Keratinocyte (primary cell): ENCODE data around the gene DPYSL5. TPM values are rescaled to one million over a fixed set of nuclear protein-coding genes. Genes with fewer than 3 reads are reported as not detected.

Experiments
- DNase-seq: peaks from one replicate; pipeline ENCODE4 v3.0.0-alpha.2; 2011; ENCODE audit warnings: low read depth, missing footprints, low spot score
- FAIRE-seq: peaks from 2 replicates; lab custom pipeline; 2011; peaks lifted over from hg19 to GRCh38; lab: Jason Lieb, UNC
- H2AFZ ChIP-seq: 2 replicates; pipeline ENCODE4 v1.6.0; 2012; ENCODE audit warnings: low read length, control low read depth, inconsistent platforms; ENCODE audit not compliant: control insufficient read depth
- H3K27ac ChIP-seq: 2 replicates; pipeline ENCODE4 v1.5.1; 2011; ENCODE audit warnings: low read length; ENCODE audit not compliant: control insufficient read depth, insufficient read depth
- H3K27me3 ChIP-seq: 3 replicates; pipeline ENCODE4 v1.6.0; 2011; ENCODE audit warnings: low read length; ENCODE audit not compliant: control insufficient read depth, insufficient read depth; ENCODE audit errors: extremely low read depth
- H3K36me3 ChIP-seq, 2 experiments: 2 replicates in 1 of 2; 3 replicates in 1 of 2; pipeline ENCODE4 v1.5.1; 2011; ENCODE audit warnings: low read length in 2 of 2, mild to moderate bottlenecking in 1 of 2; ENCODE audit not compliant: control insufficient read depth in 2 of 2, insufficient read depth in 2 of 2; ENCODE audit errors: extremely low read depth in 1 of 2
- H3K4me1 ChIP-seq: 3 replicates; pipeline ENCODE4 v1.5.1; 2011; ENCODE audit warnings: low read length; ENCODE audit not compliant: control insufficient read depth, insufficient read depth; ENCODE audit errors: extremely low read depth
- H3K4me2 ChIP-seq: 3 replicates; pipeline ENCODE4 v1.6.0; 2011; ENCODE audit warnings: low read depth, low read length; ENCODE audit not compliant: control insufficient read depth, insufficient read depth; ENCODE audit errors: extremely low read depth
- H3K4me3 ChIP-seq, 3 experiments: fragments of 200-600 bp in 1 of 3; sonication (generic) in 1 of 3; 2 replicates in 2 of 3; 3 replicates in 1 of 3; pipeline ENCODE4 v1.5.1; 2011 to 2016; ENCODE audit warnings: low read length in 3 of 3, mild to moderate bottlenecking in 3 of 3, control low read depth in 2 of 3, inconsistent platforms in 1 of 3, low read depth in 1 of 3, mixed read lengths in 1 of 3, mixed run types in 1 of 3, moderate library complexity in 1 of 3; ENCODE audit not compliant: control insufficient read depth in 2 of 3, insufficient read depth in 2 of 3; ENCODE audit errors: extremely low read depth in 1 of 3
- H3K79me2 ChIP-seq: 2 replicates; pipeline ENCODE4 v1.6.0; 2012; ENCODE audit warnings: low read length; ENCODE audit not compliant: control insufficient read depth, insufficient read depth
- H3K9ac ChIP-seq: 3 replicates; pipeline ENCODE4 v1.6.0; 2011; ENCODE audit warnings: low read length; ENCODE audit not compliant: control insufficient read depth, insufficient read depth; ENCODE audit errors: extremely low read depth
- H3K9me1 ChIP-seq: 3 replicates; pipeline ENCODE4 v1.6.0; 2011; ENCODE audit warnings: low read length; ENCODE audit not compliant: control insufficient read depth, insufficient read depth; ENCODE audit errors: extremely low read depth
- H3K9me3 ChIP-seq: 2 replicates; pipeline ENCODE4 v1.5.1; 2012; ENCODE audit warnings: low read depth, low read length; ENCODE audit not compliant: control insufficient read depth
- H4K20me1 ChIP-seq: 3 replicates; pipeline ENCODE4 v1.6.0; 2011; ENCODE audit warnings: low read length; ENCODE audit not compliant: control insufficient read depth, insufficient read depth; ENCODE audit errors: extremely low read depth
- CTCF ChIP-seq, 3 experiments: IDR thresholded peaks in 1 of 3; conservative IDR thresholded peaks in 1 of 3; optimal IDR thresholded peaks in 1 of 3; 2 replicates in 2 of 3; 3 replicates in 1 of 3; pipeline versions ENCODE3 to v1.5.1; 2011; ENCODE audit warnings: low read length in 3 of 3, mild to moderate bottlenecking in 3 of 3, moderate library complexity in 2 of 3, control low read depth in 1 of 3, inconsistent platforms in 1 of 3; ENCODE audit not compliant: insufficient read depth in 2 of 3; ENCODE audit errors: extremely low read depth in 1 of 3
- EZH2 ChIP-seq: IDR thresholded peaks from one replicate; pipeline ENCODE4 v1.6.1; 2012; ENCODE audit warnings: inconsistent platforms, mild to moderate bottlenecking, low read length, moderate library complexity
- dilution Hi-C: fragments of 300-500 bp; cut with MboI; formaldehyde crosslinking; loops from one replicate; pipeline ENCODE4 v1.7.0; 2020; ENCODE audit warnings: low sequenced_read_pairs; ENCODE audit not compliant: extremely low pct_ligation_motif_present
- polyA plus RNA-seq, 5 experiments: library from polyadenylated mRNA; depleted of rRNA in 3 of 5; stranded (reverse) in 3 of 5; stranded (forward) in 1 of 5; unstranded in 1 of 5; fragments of >200 nt; gene quantifications; 1 replicate in 1 of 5; 2 replicates in 3 of 5; 3 replicates in 1 of 5; pipeline versions ENCODE4 v1.2.1 to v1.2.3, GENCODE V29; 2011 to 2012; ENCODE audit warnings: missing spikeins in 2 of 5, low read depth in 1 of 5, low replicate concordance in 1 of 5

The DPYSL5 gene
- polyA plus RNA-seq, 1 donor (not counting 4 experiments of a cell fraction or from before 2014, with no cell fraction given) = not detected

- DNase-seq (no peak), FAIRE-seq (no peak)
- Histone ChIP-seq H3K9ac (no peak overlapping the region), H3K36me3 (no peaks in the 10 kb centered on the region), H3K4me1 (no peaks in the 10 kb centered on the region), H2AFZ (no peak overlapping the region), H3K9me1 (no peaks in the 10 kb centered on the region), H3K9me3 (no peaks in the 10 kb centered on the region), H3K4me3 (no peak overlapping the region), H4K20me1 (no peaks in the 10 kb centered on the region), H3K4me2 (no peak overlapping the region), H3K27ac (no peak overlapping the region), H3K79me2 (no peaks in the 10 kb centered on the region), H3K27me3 (peaks cover 12% of the 10 kb centered on the region)
- TF ChIP-seq CTCF (optimal IDR thresholded peaks at IDR 0.05 in 1 of 3, IDR thresholded peaks at IDR 0.05 in 1 of 3, conservative IDR thresholded peaks at IDR 0.05 in 1 of 3; ENCODE audit: extremely low read depth in 1 of 3, insufficient read depth in 2 of 3, low read length in 3 of 3) = no peak
- no peak for TF ChIP-seq EZH2
- dilution Hi-C loops = no loop called here
These were observed 100.9 kb downstream of the DPYSL5 start for GRCh38 chr2:26948800-26949199.

- no peak for FAIRE-seq
- H2AFZ ChIP-seq = no peak overlapping the region
- H3K9me3 ChIP-seq = no peaks in the 10 kb centered on the region
- no peaks in the 10 kb centered on the region for H3K36me3 ChIP-seq
- no peaks in the 10 kb centered on the region for H3K9me1 ChIP-seq
- H3K9ac ChIP-seq = no peak overlapping the region
- TF ChIP-seq CTCF (optimal IDR thresholded peaks at IDR 0.05 in 1 of 3, IDR thresholded peaks at IDR 0.05 in 1 of 3, conservative IDR thresholded peaks at IDR 0.05 in 1 of 3; ENCODE audit: extremely low read depth in 1 of 3, insufficient read depth in 2 of 3, low read length in 3 of 3) (no peak), EZH2 (no peak)
- dilution Hi-C loops = no loop called here
- H3K4me2 ChIP-seq = no peak overlapping the region
- H3K27me3 ChIP-seq = peaks cover 8% of the 10 kb centered on the region
- H3K27ac ChIP-seq = no peak overlapping the region
- no peaks in the 10 kb centered on the region for H4K20me1 ChIP-seq
- no peak for DNase-seq
- no peak overlapping the region for H3K4me3 ChIP-seq
- no peaks in the 10 kb centered on the region for H3K79me2 ChIP-seq
- H3K4me1 ChIP-seq = no peaks in the 10 kb centered on the region
These were observed 102.3 kb downstream of the DPYSL5 start for GRCh38 chr2:26950246-26950645.
